Activated CD8-positive, alpha-beta memory T cell treated with anti-CD3 and anti-CD28 coated beads for 4 hours (primary cell): ENCODE data around the gene P2RY8.
"Not testable (repeated sequence)": the region's sequence is repeated elsewhere in the genome, so short reads cannot be mapped to it uniquely, and the experiment has no call there.

Experiments
- DNase-seq, 2 donors: peaks; one replicate each; pipeline ENCODE4 v3.0.0-alpha.2; 2020; ENCODE audit warnings: low read depth in 2 of 2

P2RY8 gene

DNA sequence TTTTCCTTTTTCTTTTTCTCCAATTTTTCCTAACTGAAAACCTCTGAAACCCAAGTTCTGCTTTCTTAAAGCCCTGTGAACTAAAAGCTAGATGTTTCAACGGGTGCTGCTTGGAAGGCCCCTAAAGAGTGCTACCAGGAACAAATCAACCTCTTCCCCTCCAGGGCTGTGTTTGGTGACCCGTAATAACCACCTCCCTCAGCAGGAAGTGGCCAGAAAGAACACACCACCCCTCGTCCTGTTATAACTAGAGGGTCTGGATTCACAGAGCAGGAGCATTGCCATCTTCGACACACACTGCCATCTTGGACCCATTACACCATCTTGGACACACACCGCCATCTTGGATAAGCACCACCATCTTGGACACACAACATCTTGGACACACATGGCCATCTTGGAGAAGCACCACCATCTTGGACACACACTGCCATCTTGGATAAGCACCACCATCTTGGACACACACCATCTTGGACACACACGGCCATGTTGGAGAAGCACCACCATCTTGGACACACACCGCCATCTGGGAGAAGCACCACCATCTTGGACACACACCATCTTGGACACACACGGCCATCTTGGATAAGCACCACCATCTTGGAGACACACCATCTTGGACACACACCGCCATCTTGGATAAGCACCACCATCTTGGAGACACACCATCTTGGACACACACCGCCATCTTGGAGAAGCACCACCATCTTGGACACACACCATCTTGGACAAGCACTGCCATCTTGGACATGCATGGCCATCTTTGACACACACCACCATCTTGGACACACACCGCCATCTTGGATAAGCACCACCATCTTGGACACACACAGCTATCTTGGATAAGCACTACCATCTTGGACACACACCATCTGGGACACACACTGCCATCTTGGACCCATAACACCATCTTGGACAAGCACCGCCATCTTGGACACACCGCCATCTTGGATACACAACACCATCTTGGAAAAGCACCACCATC lies 89.7 kb downstream of the P2RY8 start:
- not testable (repeated sequence) for DNase-seq

- DNase-seq: no peak
Measured at GRCh38 chrX:1444561-1445500, 92.2 kb downstream of the P2RY8 start.

GRCh38 chrX:1443496-1444075 lies 93.4 kb downstream of the P2RY8 start:
- no peak for DNase-seq

DNA sequence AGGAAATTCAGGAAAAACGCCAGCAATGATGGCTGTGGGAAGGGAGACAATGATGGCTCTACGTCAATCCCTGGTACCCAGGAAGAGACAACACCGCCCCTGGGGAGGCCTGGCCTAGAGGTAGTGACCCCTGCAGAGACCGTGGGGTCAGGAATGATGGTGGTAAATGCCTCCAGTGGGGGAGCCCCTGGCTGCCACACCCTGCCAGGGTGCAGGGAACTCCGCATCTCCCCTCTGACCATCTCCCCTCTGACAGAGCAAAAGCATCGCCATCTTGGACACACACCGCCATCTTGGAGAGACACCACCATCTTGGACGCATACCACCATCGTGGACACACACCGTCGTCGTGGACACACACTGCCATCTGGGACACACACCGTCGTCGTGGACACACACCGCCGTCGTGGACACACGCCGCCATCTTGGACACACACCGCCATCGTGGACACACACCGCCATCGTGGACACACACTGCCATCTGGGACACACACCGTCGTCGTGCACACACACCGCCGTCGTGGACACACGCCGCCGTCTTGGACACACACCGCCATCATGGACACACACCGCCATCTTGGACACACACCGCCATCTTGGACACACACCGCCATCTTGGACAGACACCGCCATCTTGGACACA lies 94.1 kb downstream of the P2RY8 start:
- no peak for DNase-seq

GRCh38 chrX:1442016-1442665 lies 94.8 kb downstream of the P2RY8 start:
- DNase-seq: no peak

GRCh38 chrX:1440506-1440905 lies 96.5 kb downstream of the P2RY8 start:
- no peak for DNase-seq

GRCh38 chrX:1435241-1435895 lies 101.6 kb downstream of the P2RY8 start:
- DNase-seq: no peak

GRCh38 chrX:1434871-1435240 lies 102.1 kb downstream of the P2RY8 start:
- no peak for DNase-seq

GRCh38 chrX:1433646-1434357 lies 103.2 kb downstream of the P2RY8 start:
- no peak for DNase-seq

- DNase-seq: no peak
Measured at GRCh38 chrX:1430451-1430850, 106.5 kb downstream of the P2RY8 start.

DNA sequence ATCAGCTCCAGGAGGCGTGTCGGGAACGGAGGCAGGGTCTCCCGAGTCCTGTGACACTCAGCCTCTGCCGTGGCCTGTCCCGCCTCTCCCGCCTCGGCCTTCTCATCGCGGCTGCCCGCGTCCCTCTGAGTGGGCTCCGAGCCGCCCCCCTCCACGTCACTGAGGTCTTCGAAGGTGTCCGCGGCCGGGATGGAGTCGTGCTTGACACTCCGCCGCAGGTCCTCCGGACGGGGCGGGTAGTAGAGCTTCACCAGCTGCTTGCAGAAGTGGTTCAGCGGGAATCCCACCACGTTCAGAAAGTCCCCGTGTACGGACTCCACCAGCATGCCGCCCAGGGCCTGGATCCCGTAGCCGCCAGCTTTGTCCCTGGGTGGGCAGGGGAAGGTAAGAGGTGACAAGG lies 109.2 kb downstream of the P2RY8 start:
- DNase-seq: no peak

DNA sequence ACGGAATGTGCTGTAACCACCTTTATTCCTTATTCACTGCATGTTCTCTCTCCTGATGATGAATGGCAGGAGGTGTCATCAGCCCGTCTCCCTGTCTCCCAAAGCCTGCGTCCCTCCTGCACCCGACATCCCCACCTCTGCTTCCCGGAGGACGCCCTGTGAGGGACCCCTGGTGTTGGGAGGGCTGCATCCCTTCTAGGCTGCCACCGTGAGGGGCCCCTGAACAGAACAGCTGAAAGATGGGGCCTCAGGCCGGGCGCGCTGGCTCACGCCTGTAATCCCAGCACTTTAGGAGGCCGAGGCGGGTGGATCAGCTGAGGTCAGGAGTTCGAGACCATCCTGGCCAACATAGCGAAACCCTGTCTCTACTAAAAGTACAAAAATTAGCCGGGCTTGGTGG lies 110.7 kb downstream of the P2RY8 start:
- not testable (repeated sequence) for DNase-seq

DNA sequence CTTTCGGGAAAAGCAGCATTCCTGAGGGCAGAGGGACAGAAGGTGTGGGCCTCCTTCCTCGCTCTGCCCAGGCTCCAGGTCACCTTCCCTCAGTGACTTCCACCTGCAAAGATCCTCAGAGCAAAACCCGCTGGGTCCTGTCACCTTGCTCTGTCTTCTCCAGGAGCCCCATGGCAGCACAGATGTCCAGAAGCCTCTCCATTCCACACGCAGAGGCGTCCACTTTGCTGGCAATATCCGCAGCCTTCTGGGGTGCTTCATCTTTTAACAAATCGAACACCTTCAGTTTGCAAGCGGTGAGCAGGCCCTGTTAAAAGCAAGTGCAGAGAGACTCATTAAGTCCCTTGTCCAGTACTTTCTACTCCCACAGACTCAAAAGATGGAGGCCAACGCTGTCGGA lies 111.6 kb downstream of the P2RY8 start:
- no peak for DNase-seq

- DNase-seq: no peak
Measured at GRCh38 chrX:1424147-1424851, 112.7 kb downstream of the P2RY8 start.

DNA sequence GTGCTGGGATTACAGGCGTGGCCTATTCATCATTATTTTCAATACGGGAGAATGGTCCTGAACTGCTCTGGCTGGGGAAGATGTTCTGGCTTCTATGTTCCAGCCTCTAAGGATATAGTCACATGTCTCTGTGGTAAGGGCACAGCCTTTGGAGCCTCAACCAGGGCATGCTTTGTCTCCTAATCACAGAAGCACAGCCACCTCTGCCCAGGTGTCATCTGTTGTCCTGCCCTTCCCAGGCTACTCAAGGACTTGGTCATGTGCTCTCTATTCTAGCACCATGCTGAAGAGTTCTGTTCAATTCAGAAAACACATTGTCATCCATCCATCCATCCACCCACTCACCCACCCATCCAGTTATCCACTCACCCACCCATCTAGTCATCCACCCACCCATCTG lies 113.8 kb downstream of the P2RY8 start:
- no peak for DNase-seq

DNA sequence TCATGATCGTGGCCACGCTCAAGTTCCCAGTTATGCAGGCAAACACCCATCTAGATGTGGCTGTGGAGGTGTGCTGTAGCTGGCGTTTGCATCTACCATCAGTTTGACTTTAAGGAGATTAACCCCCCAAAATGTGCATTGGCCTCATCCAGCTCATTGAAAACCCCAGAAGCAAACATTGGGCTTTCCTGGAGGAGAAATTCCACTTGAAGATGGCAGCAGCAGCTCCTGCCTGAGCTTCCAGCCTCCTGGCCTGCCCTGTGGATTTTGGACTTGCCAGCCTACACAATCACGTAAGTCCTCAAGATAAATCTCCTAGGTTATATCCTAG lies 114.9 kb downstream of the P2RY8 start:
- no peak for DNase-seq

DNA sequence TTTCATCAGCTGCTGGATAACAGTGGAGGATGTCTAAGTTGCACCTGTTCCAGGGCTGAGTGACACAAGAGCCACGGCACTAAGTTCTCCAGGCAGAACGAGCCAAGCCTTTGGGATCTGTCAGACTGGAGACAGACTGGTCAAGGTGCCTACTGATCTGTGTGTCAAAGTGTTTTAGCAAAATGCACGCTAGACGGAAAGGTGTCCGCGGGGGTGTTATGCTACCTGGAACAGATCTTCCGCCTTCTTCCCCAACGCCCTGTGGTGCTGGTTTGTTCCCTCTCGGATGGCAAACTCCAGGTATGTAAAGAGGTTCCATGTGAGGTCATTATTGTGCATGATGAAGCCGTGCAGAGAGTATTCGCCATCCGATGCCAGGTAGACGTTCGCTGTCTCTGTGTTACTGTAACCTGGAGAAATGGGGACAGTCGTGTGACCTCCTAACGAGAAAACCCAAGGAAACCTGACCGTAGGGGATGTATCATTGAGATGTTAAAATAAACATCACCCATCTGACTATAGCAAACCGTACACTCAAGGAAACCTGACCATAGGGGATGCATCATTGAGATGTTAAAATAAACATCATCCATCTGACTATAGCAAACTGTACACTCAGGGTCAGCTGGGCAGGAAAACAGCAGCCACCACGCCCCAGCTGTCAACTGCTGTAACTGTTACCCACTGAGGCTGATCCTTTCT lies 115.4 kb downstream of the P2RY8 start:
- DNase-seq: no peak

GRCh38 chrX:1420371-1420770 lies 116.6 kb downstream of the P2RY8 start:
- DNase-seq: no peak
